CD1c-positive myeloid dendritic cell (primary cell): ENCODE data around the gene IL7R.
"Not testable (repeated sequence)": the region's sequence is repeated elsewhere in the genome, so short reads cannot be mapped to it uniquely, and the experiment has no call there.

Experiments
- DNase-seq: peaks from one replicate; pipeline ENCODE4 v3.0.0-alpha.2; 2016; ENCODE audit errors: extremely low spot score

Gene IL7R

DNA sequence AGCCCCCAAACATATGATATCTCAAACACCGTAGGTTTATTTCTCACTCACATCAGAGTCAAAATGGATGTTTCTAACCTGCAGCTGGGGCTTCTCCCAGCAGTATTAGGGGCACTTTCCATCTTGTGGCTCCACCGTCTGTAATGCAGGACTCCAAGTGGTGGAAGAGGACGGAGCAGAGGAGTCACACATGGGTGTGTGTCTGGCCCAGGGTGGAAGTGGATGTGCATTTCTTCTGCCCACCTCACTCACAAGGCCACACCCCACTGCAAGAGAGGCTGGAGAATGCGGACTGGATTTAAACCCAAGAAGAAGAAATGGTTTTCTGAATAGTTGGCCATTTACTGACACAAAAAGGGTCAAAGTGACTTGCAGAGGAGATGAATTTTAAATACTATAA, 13.9 kb downstream of the IL7R start:
- DNase-seq, result no peak

DNA sequence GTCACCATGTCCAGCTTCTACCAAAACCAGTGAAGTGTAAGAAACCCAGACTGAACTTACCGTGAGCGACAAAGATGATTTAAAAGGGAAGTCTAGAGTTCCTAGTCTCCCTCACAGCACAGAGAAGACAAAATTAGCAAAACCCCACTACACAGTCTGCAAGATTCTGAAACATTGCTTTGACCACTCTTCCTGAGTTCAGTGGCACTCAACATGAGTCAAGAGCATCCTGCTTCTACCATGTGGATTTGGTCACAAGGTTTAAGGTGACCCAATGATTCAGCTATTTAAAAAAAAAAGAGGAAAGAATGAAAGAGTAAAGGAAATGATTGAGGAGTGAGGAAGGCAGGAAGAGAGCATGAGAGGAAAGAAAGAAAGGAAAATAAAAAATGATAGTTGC, 19.8 kb downstream of the IL7R start:
- no peak for DNase-seq

- DNase-seq, result no peak
These were observed 20.2 kb downstream of the IL7R start for GRCh38 chr5:35876922-35877321.

- no peak for DNase-seq
These were observed 21.0 kb downstream of the IL7R start for GRCh38 chr5:35877655-35878054.

- no peak for DNase-seq
These were observed 21.4 kb downstream of the IL7R start for GRCh38 chr5:35878079-35878478.

DNA sequence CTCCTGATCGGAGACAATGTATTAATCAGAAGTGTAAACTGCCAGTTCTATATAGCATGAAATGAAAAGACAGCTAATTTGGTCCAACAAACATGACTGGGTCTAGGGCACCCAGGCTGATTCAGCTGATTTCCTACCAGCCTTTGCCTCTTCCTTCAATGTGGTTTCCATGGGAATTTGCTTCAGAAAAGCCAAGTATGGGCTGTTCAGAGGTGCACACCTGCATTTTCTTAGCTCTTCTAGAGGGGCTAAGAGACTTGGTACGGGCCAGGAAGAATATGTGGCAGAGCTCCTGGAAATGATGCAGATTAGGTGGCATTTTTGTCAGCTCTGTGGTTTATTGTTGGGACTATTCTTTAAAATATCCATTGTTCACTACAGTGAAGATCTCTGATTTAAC, 22.4 kb downstream of the IL7R start:
- no peak for DNase-seq

GRCh38 chr5:35879649-35880048, 23.0 kb downstream of the IL7R start:
- no peak for DNase-seq

- no peak for DNase-seq
These were observed 23.5 kb downstream of the IL7R start for GRCh38 chr5:35880156-35880555.

- no peak for DNase-seq
These were observed 25.1 kb downstream of the IL7R start for GRCh38 chr5:35881758-35882157.

DNA sequence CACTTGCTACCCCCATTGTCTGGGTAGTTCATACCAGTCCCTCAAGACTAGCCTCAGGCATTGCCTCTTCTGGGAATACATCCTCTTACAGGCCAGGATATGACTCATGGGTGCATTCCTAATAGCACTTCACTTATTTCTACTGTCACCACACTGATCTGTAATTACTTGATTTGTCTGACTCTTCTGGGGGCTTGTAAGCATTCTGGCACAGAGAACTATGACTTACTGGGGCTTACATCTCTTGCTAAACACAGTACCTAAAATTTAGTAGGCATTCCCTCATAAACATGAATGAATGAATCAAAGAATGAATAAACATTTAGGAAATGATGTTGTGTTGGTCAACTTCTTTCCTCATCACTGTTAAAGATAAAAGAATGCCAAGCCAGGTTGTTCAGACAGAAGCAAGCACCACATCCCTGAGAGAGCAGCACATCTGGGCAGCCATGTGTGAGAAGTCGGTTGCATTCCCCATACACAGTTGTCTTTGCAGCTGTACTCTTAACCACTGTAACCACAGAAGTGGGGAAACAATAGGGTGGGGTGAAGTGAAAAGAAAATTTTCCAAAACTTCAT, 27.6 kb downstream of the IL7R start:
- DNase-seq, result peak; percentile 35

DNA sequence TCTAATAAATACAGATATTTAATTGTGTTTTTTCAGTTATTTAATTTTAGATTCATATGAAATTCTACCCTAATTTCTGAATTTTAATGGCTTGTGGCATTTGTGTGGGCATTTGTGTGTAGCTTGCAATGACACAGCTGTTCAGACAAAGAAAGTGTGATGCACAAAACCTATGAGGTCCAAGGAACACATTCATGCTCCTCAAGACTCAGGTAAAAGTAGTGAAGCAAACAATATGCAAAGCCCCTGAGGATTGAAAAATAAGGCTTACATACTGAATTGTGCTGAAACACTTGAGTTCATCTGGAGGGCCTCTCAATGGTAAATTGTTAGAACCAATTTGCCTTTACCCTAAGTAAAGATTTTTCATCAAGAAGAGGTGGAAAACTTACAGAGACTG, 28.1 kb downstream of the IL7R start:
- DNase-seq, result no peak

GRCh38 chr5:35886381-35886780, 29.7 kb downstream of the IL7R start:
- DNase-seq, result no peak

DNA sequence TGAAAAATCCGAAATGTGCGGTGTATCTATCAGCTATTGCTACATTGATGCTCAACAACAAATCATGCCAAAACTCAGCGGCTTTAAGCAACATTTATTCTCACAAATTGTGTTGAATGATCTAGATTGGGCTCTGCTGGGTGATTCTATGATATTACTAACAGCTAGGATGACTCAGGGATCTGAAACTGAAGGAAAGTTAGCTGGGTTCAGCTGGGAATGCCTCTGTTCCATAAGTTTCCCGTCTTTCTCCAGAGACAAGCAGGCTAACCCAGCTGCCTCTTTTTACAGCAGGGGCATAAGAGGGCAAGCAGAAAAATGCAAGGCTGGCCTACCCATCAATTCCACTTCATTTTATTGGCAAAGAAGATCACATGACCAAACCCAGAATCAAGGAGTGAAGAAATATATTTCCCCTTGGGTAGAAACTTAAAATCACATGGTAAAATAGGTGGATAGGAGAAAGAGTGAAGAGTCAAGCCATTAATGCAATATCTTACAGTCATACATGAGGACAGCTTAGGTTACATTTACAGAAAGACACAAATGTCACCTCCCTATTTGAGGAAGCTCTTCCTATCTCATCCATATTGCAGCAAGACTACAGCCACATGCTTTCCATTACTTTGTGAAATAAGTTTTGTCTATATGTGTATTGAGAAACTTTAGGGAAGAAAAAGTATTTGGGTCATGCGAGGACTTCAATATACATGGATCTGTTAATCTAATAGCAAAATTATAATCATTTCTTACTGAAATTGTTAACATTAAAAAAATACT, 30.8 kb downstream of the IL7R start:
- no peak for DNase-seq

DNA sequence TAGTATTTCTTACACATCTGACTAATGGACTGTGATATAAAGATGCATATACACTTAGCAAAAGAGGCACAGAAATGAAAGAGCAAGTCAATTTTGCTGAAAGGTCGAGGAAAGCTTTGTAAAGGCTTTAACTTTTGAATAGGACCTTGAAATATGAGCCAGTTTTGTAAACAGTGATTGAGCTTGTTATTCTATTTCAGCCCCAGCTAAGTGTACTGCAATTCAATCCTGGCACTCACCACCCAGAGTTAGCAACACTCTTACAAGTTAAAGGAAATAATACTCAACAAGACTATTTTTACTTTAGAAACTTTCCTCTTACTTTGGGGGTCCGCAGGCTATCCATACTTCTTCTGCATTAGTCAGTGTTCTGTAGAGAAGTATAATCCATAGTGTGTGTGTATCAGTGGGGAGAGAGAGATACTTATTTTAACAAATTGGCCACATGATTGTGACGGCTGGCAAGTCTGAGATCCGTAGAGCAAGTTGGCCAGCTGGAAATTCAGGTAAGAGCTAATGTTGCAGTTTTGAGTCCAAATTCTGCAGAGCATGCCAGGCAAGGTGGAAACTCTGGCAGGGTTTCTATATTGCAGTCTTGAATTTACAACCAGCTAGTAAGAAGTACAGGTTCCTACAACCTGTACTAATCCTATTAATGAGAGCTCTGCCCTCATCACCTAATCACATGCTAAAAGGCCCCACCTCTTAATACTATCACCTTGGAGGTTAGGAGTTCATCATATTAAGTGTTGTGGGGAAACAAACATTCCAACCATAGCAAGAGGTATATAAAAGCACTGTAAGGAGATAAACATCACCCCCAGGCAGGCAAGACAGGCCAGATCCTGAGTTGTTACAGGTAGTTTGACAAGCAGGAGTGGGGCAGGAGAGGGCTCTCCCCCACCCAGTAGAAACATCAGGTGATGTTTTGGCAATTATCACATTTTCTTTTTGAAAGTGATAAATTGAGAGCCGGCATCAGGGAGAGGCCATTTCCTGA, 33.6 kb downstream of the IL7R start:
- no peak for DNase-seq

DNA sequence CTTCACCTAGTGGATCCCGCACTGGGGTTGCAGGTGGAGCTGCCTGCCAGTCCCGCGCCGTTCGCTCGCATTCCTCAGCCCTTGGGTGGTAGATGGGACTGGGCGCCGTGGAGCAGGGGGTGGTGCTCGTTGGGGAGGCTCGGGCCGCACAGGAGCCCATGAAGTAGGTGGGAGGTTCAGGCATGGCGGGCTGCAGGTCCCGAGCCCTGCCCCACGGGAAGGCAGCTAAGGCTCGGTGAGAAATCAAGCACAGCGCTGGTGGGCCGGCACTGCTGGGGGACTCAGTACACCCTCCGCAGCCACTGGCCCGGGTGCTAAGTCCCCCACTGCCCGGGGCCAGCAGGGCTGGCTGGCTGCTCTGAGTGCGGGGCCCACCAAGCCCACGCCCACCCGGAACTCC, 36.1 kb downstream of the IL7R start:
- not testable (repeated sequence) for DNase-seq

DNA sequence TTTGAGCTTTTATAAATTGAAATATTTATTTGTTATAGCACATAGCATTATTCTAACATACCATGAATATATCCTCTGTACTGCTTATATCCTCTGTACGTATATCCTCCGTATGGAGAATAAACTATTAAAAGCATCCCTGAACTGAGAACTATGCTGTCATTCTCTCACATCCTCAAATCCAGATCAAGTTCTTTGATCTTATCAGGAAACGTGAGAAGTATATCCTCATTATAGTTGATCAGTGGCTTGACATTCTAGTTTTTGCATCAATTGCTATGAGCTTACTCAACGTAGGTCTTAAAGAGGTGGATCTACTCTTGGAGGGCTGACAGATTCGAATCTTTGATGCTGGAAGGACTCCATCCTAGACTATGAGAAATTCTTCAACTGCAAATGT, 37.4 kb downstream of the IL7R start:
- DNase-seq, result no peak

GRCh38 chr5:35898952-35899660, 42.4 kb downstream of the IL7R start:
- DNase-seq, result no peak

DNA sequence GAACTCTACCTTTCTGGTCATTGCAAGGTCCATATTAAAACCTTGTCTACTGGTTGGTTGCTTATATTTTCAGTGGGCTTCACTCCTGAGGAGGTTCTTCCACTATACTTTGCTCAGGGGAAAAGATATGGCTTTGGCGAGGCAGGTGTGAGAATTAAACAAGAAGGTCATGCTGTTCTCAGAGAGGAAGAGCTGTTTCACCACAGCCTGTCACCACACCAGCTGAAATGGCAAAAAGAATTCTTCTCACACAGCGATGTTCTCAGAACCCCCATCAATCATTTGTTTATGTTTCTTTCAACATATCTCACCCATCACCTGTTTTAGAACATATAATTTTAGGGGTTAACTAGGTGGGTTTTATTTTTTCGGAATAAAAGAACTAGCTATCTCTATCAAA, 43.1 kb downstream of the IL7R start:
- DNase-seq, result no peak

GRCh38 chr5:35900972-35901695, 44.4 kb downstream of the IL7R start:
- no peak for DNase-seq

DNA sequence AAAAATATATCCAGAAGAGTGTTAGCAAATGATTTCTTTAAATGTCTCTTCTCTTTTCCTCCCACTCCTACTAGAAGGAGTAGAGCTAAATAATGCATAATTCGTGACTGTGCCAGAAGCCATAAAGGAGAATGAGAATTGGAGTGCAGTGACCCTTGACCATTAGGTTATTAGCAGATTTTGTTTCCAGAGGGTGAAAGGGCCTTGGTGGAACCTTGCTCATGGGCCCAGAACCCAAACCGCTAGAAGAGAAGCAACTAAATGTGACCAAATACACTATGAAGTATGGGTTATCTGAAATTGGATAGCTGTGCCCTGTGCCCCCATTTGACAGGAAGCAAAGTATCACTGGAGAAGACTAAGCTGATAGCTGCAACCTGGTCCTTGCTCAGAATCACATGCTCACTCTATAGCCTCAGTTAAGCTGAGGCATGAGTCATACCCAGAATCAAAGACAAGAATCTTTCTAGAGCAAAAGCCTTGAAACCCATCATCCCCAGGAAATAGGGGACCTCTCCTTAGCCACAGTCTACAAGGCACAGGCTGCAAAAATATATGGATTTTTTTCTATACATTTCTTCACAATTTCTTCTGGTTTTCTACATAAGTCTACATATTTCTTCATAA, 45.5 kb downstream of the IL7R start:
- no peak for DNase-seq
